ENCODE data around the gene GTF2IRD1. TPM values are rescaled to one million over a fixed set of nuclear protein-coding genes. Genes with fewer than 3 reads are reported as not detected.
A peak's percentile ranks its signal among the peaks of the same experiment; 100 is the strongest.
"Not testable (repeated sequence)": the region's sequence is repeated elsewhere in the genome, so short reads cannot be mapped to it uniquely, and the experiment has no call there.

Gene GTF2IRD1
- total RNA-seq, 4 donors from 2014 or later: 28.1 to 41.1 (median 31.0) TPM

DNA sequence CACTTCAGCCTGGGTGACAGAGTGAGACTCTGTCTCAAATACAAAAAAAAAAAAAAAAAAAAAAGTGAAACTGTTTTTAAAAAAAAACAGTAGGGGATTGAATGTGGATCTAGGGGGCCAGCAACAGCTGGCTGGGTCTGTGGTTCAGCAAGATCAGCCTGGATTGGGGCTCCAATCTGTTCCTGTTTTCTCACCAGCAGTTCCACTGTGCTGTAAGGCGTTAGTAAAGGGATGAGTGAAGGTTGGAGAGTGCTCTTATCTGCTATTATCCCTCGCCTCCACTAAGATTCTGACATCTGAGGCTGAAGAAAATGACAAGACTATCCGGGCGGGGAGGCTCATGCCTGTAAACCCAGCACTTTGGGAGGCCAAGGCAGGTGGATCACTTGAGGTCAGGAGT, 41.6 kb upstream of the GTF2IRD1 start:
- Histone ChIP-seq H3K4me1 (peaks cover under 1 to 2% of the 10 kb centered on the region in 2 donors), H3K27me3 (no peaks in the 10 kb centered on the region), H3K27ac (no peak overlapping the region), H3K9me3 (no peaks in the 10 kb centered on the region), H3K36me3 (no peaks in the 10 kb centered on the region), H3K4me3 (replicated peaks in 1 of 3) (no peak overlapping the region)
- DNase-seq: no peak
- 35 to 40% methylated on average over 4 of the region's 4 CpGs for WGBS, 2 donors
- no peak for TF ChIP-seq POLR2A (IDR thresholded peaks at IDR 0.05)
- TF ChIP-seq, protein P1, sequence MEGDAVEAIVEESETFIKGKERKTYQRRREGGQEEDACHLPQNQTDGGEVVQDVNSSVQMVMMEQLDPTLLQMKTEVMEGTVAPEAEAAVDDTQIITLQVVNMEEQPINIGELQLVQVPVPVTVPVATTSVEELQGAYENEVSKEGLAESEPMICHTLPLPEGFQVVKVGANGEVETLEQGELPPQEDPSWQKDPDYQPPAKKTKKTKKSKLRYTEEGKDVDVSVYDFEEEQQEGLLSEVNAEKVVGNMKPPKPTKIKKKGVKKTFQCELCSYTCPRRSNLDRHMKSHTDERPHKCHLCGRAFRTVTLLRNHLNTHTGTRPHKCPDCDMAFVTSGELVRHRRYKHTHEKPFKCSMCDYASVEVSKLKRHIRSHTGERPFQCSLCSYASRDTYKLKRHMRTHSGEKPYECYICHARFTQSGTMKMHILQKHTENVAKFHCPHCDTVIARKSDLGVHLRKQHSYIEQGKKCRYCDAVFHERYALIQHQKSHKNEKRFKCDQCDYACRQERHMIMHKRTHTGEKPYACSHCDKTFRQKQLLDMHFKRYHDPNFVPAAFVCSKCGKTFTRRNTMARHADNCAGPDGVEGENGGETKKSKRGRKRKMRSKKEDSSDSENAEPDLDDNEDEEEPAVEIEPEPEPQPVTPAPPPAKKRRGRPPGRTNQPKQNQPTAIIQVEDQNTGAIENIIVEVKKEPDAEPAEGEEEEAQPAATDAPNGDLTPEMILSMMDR (IDR thresholded peaks at IDR 0.05): no peak
- intact Hi-C loops (cut with DNase I): no loop called here

DNA sequence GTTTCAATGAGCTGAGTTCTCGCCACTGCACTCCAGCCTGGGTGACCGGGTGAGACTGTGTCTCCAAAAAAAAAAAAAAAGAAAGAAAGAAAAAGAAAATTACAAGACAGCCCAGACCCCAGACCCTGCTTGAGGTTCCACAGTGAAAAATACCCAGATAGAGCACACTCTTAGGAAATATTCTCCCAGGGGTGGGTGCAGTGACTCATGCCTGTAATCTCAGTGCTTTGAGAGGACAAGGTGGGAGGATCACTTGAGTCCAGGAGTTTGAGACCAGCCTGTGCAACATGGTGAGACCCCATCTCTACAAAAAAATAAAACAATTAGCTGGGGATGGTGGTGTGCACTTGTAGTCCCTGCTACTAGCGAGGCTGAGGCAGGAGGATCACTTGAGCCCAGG, 41.1 kb upstream of the GTF2IRD1 start:
- H3K9me3 ChIP-seq: no peaks in the 10 kb centered on the region
- no peak overlapping the region for H3K4me3 ChIP-seq (replicated peaks in 1 of 3)
- TF ChIP-seq, protein P1 (IDR thresholded peaks at IDR 0.05): no peak
- TF ChIP-seq POLR2A (IDR thresholded peaks at IDR 0.05): no peak
- intact Hi-C loops (cut with DNase I): no loop called here
- no peaks in the 10 kb centered on the region for H3K27me3 ChIP-seq
- no peaks in the 10 kb centered on the region for H3K36me3 ChIP-seq
- DNase-seq: no peak
- no peak overlapping the region for H3K27ac ChIP-seq
- 89 to 92% methylated on average over 3 of the region's 3 CpGs for WGBS, 2 donors
- peaks cover 3 to 6% of the 10 kb centered on the region in 2 donors for H3K4me1 ChIP-seq

DNA sequence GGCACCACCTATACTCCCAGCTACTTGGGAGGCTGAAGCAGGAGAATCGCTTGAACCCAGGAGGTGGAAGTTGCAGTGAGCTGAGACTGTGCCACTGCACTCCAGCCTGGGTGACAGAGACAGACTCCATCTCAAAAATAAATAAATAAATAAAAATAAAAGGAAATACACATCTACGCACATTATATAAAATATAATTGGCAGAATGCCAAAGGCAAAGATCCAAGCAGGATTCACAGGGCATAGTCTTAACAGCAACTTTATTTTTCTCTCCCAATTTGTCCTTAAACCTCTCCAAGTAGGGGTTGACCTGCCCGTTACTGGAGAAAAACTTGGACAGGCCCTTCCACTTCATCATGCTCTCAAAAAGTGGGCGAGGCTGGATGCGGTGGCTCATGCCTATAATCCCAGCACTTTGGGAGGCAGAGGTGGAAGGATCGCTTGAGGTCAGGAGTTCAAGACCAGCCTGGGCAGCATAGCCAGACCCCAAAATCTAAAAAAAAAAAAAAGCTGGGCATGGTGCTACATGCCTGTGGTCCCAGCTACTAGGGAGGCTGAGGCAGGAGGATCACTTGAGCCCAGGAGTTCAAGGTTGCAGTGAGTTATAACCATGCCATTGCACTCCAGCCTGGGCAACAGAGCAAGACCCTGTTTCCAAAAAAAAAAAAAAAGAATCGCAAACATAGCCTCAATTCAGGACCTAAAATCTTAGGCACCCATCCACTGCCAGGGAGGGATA, 38.9 kb upstream of the GTF2IRD1 start:
- WGBS, 2 donors: 74% methylated on average over 7 of the region's 7 CpGs; no CpG with 5 or more reads in 1 of the 2 donors
- intact Hi-C loops (cut with DNase I); DNase-seq; H3K36me3 ChIP-seq; H3K27ac ChIP-seq; H3K9me3 ChIP-seq; H3K4me3 ChIP-seq (replicated peaks in 1 of 3); H3K27me3 ChIP-seq; H3K4me1 ChIP-seq: not testable (repeated sequence)

DNA sequence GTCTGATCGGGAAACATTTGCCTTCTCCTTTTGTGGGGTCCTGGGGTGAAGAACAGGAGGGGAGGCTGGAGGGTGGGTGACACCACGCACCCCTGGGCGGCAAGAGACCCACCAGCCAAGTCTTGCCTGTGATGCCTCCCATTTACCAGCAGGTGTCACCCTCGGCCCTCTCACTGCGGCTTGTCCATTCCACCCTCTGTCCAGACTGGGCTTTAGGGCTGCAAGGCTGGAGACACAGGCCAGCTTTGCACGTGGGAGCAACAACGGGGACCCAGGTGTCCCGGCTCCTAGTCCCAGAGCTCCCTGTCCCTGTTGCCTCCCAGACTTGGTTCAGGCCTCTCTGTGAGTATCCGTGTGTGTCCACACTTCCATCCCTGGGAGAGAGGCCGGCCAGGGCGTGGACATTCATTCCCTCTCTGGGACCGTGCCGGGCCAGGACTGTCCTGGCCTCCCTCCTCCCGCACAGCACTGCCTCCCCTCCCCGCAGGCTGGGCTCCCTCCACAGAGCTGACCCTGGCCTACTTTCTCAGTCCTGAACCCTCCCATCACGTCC, 36.2 kb upstream of the GTF2IRD1 start:
- DNase-seq: peak; percentile 63 to 72
- WGBS, 2 donors: 32 to 44% methylated on average over 6 to 13 of the region's 16 CpGs
- intact Hi-C loops (cut with DNase I): no loop called here

DNA sequence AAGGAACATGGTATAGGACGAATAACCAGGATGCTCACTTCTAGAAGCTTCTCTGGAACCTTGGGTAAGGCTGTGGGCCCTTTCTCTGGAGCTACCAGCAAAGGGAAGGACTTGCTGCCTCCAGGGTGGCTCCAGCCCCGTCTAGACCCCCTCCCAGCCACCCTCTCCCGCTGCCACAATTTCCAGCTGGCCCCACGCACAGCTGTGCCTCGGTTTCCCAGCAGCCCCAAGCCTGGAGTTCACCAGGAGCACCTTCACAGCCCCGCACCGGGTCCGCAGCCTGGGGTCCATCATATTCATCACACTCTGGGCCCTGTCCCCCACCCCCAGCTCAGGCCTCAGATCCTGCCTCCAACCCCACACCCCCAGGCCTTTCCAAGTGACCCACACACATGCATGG, 35.6 kb upstream of the GTF2IRD1 start:
- peaks cover 3 to 9% of the 10 kb centered on the region in 2 donors for H3K4me1 ChIP-seq
- H3K27me3 ChIP-seq: no peaks in the 10 kb centered on the region
- H3K36me3 ChIP-seq: no peaks in the 10 kb centered on the region
- 79 to 89% methylated on average over 7 to 8 of the region's 8 CpGs for WGBS, 2 donors
- H3K9me3 ChIP-seq: no peaks in the 10 kb centered on the region
- H3K4me3 ChIP-seq (replicated peaks in 1 of 3): no peak overlapping the region
- intact Hi-C loops (cut with DNase I): no loop called here
- no peak for DNase-seq
- TF ChIP-seq, protein P1 (IDR thresholded peaks at IDR 0.05): no peak
- H3K27ac ChIP-seq: peak overlapping the region in 2 of 3 donors; percentile 31 to 64

More for the DNA sequence above, 36.2 kb upstream of the GTF2IRD1 start:
- Histone ChIP-seq H3K4me3 (replicated peaks in 1 of 3) (no peak overlapping the region), H3K27ac (peak overlapping the region; percentile 31 to 64 (median 58)), H3K4me1 (peaks cover 3 to 9% of the 10 kb centered on the region in 2 donors), H3K36me3 (no peaks in the 10 kb centered on the region), H3K9me3 (no peaks in the 10 kb centered on the region), H3K27me3 (no peaks in the 10 kb centered on the region)
- TF ChIP-seq, protein P1 (IDR thresholded peaks at IDR 0.05): peak; percentile 91 to 99 (median 96)
- TF ChIP-seq POLR2A (IDR thresholded peaks at IDR 0.05): no peak
